Osteoblast (primary cell): ENCODE results near the gene UNC13A. TPM values are rescaled to one million over a fixed set of nuclear protein-coding genes. Genes with fewer than 3 reads are reported as not detected.

Source experiments
- DNase-seq: peaks from one replicate; pipeline ENCODE4 v3.0.0; 2011; ENCODE audit warnings: low spot score, mixed read lengths; ENCODE audit not compliant: insufficient read length; ENCODE audit errors: missing footprints
- H2AFZ ChIP-seq: 2 replicates; pipeline ENCODE4 v1.6.0; 2011; ENCODE audit warnings: mild to moderate bottlenecking, low read length
- H3K27ac ChIP-seq: 2 replicates; pipeline ENCODE4 v1.5.1; 2011; ENCODE audit warnings: mild to moderate bottlenecking, low read depth, low read length, moderate library complexity
- H3K27me3 ChIP-seq: 2 replicates; pipeline ENCODE4 v1.6.0; 2012; ENCODE audit warnings: mild to moderate bottlenecking, control low read depth, inconsistent platforms, low read length, moderate library complexity; ENCODE audit not compliant: insufficient read depth
- H3K36me3 ChIP-seq: 2 replicates; pipeline ENCODE4 v1.5.1; 2011; ENCODE audit warnings: mild to moderate bottlenecking, low read length, control low read depth, moderate library complexity; ENCODE audit not compliant: insufficient read depth
- H3K4me1 ChIP-seq: 2 replicates; pipeline ENCODE4 v1.5.1; 2011; ENCODE audit warnings: mild to moderate bottlenecking, low read length, control low read depth, moderate library complexity; ENCODE audit not compliant: insufficient read depth
- H3K4me2 ChIP-seq: 2 replicates; pipeline ENCODE4 v1.6.0; 2011; ENCODE audit warnings: mild to moderate bottlenecking, low read length; ENCODE audit not compliant: insufficient read depth
- H3K4me3 ChIP-seq: fragments of 200-600 bp; sonication (generic); 3 replicates; pipeline ENCODE4 v1.5.1; 2012; ENCODE audit warnings: mild to moderate bottlenecking, low read length, inconsistent platforms; ENCODE audit not compliant: insufficient read depth
- H3K79me2 ChIP-seq: 2 replicates; pipeline ENCODE4 v1.6.0; 2012; ENCODE audit warnings: mild to moderate bottlenecking, low read length, control low read depth, inconsistent platforms; ENCODE audit not compliant: insufficient read depth
- H3K9me3 ChIP-seq: 2 replicates; pipeline ENCODE4 v1.5.1; 2011; ENCODE audit warnings: low read depth, low read length, control low read depth
- H4K20me1 ChIP-seq: 2 replicates; pipeline ENCODE4 v1.6.0; 2012; ENCODE audit warnings: mild to moderate bottlenecking, low read length, control low read depth; ENCODE audit not compliant: insufficient read depth
- total RNA-seq: library from RNA; depleted of rRNA; stranded (reverse); fragments of >200 nt; gene quantifications from 2 replicates; pipeline ENCODE4 v1.2.3, GENCODE V29; 2012
- TF ChIP-seq, protein P1 (sequence below): IDR thresholded peaks from 2 replicates; pipeline ENCODE4 v1.5.1; 2011; ENCODE audit warnings: mild to moderate bottlenecking, low read depth, low read length, moderate library complexity; ENCODE audit errors: extremely low read depth

The UNC13A gene
- total RNA-seq, 1 donor, result under 0.01 TPM

DNA sequence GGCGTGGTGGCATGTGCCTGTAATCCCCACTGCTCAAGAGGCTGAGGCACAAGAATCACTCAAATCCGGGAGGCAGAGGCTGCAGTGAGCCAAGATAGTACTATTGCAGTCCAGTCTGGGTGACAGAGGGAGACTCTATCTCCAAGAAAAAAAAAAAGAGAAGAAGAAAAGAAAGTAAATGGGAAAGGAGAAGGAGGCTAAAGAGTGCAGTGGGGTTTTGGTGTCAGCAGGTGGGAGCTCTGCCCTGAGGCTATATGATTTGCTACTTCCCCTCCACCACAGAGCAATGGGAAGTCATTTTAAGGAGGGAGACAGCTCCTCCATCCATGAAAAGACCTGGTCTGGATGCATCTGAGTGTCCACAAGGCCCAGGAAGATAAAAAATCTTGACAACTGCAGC is 23.1 kb downstream of the UNC13A start:
- Histone ChIP-seq H3K9me3 (peaks cover 4% of the 10 kb centered on the region), H3K4me1 (no peaks in the 10 kb centered on the region), H4K20me1 (no peaks in the 10 kb centered on the region), H3K36me3 (no peaks in the 10 kb centered on the region), H3K79me2 (no peaks in the 10 kb centered on the region), H3K4me2 (no peak overlapping the region), H3K27ac (no peak overlapping the region), H2AFZ (no peak overlapping the region), H3K27me3 (no peaks in the 10 kb centered on the region), H3K4me3 (no peak overlapping the region)
- DNase-seq, result no peak
- TF ChIP-seq, protein P1, sequence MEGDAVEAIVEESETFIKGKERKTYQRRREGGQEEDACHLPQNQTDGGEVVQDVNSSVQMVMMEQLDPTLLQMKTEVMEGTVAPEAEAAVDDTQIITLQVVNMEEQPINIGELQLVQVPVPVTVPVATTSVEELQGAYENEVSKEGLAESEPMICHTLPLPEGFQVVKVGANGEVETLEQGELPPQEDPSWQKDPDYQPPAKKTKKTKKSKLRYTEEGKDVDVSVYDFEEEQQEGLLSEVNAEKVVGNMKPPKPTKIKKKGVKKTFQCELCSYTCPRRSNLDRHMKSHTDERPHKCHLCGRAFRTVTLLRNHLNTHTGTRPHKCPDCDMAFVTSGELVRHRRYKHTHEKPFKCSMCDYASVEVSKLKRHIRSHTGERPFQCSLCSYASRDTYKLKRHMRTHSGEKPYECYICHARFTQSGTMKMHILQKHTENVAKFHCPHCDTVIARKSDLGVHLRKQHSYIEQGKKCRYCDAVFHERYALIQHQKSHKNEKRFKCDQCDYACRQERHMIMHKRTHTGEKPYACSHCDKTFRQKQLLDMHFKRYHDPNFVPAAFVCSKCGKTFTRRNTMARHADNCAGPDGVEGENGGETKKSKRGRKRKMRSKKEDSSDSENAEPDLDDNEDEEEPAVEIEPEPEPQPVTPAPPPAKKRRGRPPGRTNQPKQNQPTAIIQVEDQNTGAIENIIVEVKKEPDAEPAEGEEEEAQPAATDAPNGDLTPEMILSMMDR, result no peak

DNA sequence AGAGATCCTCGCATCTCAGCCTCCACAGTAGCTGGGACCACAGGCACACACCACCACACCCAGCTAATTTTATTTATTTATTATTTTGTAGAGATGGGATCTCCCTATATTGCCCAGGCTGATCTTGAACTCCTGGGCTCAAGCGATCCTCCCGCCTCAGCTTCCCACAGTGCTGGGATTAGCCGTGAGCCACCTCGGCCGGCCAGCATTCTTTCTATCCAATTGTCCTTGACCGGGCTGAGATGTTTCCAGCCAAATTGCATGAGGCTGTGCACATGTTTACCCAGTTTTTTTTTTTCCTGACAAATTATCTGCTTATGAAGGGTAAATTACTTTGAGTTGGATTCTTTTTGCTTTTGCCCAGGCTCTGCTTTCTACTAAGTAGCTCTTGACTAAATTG is 28.2 kb downstream of the UNC13A start:
- TF ChIP-seq, protein P1, result no peak
- no peaks in the 10 kb centered on the region for H3K36me3 ChIP-seq
- H3K4me2 ChIP-seq, result no peak overlapping the region
- no peak overlapping the region for H3K27ac ChIP-seq
- H3K27me3 ChIP-seq, result no peaks in the 10 kb centered on the region
- no peaks in the 10 kb centered on the region for H3K4me1 ChIP-seq
- no peak for DNase-seq
- no peak overlapping the region for H3K4me3 ChIP-seq
- no peak overlapping the region for H2AFZ ChIP-seq
- H3K79me2 ChIP-seq, result no peaks in the 10 kb centered on the region
- H4K20me1 ChIP-seq, result no peaks in the 10 kb centered on the region
- no peaks in the 10 kb centered on the region for H3K9me3 ChIP-seq

DNA sequence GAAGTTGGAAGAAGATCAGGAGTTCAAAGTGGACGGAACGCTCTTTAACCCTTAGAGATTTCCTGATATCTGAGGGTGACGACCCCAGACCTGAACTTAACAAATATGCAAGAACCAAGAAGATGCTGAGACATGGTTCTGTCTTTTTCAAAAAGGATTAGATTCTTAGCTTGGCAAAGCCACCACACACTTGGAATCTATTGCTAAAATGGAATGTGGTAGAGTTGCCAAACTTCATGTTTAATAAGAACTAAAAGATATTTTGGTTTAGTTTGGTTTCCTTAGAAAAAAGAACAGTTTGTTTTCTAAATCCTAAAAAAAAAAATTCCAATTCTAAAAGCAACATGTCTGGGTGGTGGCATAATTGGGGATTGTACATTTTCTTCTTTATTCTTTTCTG is 29.5 kb downstream of the UNC13A start:
- DNase-seq, result peak; percentile 65
- Histone ChIP-seq H2AFZ (no peak overlapping the region), H3K4me2 (no peak overlapping the region), H3K9me3 (no peaks in the 10 kb centered on the region), H3K4me1 (no peaks in the 10 kb centered on the region), H3K4me3 (no peak overlapping the region), H3K79me2 (no peaks in the 10 kb centered on the region), H4K20me1 (no peaks in the 10 kb centered on the region), H3K27ac (no peak overlapping the region), H3K36me3 (no peaks in the 10 kb centered on the region), H3K27me3 (no peaks in the 10 kb centered on the region)
- TF ChIP-seq, protein P1, result no peak

DNA sequence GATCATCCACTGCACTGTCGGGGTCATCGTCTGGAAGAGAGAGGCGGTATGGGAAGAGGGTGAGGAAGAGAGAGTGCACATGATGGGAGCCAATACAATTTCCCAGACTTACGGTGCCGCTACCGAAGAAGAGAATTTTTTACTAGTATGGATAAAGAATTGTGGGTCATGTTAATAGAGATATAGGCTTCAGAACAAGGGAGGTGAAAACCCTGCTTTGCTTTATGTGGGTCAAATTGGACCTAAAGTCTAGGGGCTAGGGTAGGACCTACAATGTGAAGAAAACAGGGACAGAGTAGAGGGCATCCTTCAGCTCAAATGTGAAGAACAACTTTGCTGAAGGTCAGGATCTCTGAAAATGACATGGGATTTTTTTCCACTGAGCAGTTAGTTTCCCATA is 29.9 kb downstream of the UNC13A start:
- Histone ChIP-seq H3K9me3 (no peaks in the 10 kb centered on the region), H3K4me3 (no peak overlapping the region), H3K4me2 (no peak overlapping the region), H2AFZ (no peak overlapping the region), H3K79me2 (no peaks in the 10 kb centered on the region), H4K20me1 (no peaks in the 10 kb centered on the region), H3K27me3 (no peaks in the 10 kb centered on the region), H3K4me1 (no peaks in the 10 kb centered on the region), H3K27ac (no peak overlapping the region), H3K36me3 (no peaks in the 10 kb centered on the region)
- no peak for DNase-seq
- TF ChIP-seq, protein P1, result no peak
